ENCODE measurements around the gene TRMT112. TPM values are rescaled to one million over a fixed set of nuclear protein-coding genes. Genes with fewer than 3 reads are reported as not detected.

The TRMT112 gene
- polyA plus RNA-seq, 1 experiment, result 154 TPM

DNA sequence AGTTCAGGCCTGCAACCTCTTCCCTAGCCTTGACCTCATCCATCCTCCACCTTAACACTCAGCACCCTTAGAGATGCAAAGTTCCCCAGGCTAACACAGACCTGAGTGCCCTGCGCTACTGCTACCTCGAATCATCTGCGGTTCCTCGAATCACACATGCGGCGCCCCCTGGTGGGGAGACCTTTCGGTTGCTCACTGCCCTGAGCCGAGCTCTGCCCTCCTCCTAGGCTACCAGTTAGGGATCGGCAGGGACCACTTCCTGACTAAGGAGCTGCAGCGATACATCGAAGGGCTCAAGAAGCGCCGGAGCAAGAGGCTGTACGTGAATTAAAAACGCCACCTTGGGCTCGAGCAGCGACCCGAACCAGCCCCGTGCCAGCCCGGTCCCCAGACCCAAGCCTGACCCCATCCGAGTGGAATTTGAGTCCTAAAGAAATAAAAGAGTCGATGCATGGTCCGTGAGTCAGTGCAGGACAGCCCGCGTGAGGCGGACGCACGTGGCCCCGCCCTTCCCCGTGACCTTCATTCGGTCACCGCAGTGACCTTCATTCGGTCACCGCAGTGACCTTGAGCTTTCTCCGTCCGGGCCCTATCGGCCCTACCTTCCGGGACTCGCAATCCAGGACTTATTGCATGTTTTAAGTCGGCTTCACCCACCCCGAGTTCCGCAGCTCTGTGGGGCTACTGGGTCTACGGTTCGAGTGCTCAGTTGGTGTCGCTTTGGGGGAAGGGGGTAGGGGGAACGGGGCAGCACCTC is 12.9 kb downstream of the TRMT112 start:
- Histone ChIP-seq H3K36me3 (ENCODE audit: control insufficient read depth, insufficient read depth, low read length) (no peaks in the 10 kb centered on the region), H3K4me3 (ENCODE audit: low read depth, low read length) (peak overlapping the region; percentile 66), H3K27me3 (ENCODE audit: control insufficient read depth, insufficient read depth, low read length) (peaks cover 8% of the 10 kb centered on the region; the same call in 1 of the 2 replicates)
- DNase-seq (ENCODE audit: low read depth), result peak; percentile 23
- ChIA-PET CTCF (interaction anchor here (0.6 to 5.5 kb wide), 35 partner anchors 9 to 340 kb away, joined by 3 to 229 read pairs (median 5); partner anchors contain the start of genes BAD, FERMT3, GPR137 and KCNK4), POLR2A (interaction anchor here (0.6 kb wide), 2 partner anchors 13 to 51 kb away, joined by 3 to 5 read pairs; partner anchors contain the start of genes PRDX5 and TRMT112)
- TF ChIP-seq, protein P1, sequence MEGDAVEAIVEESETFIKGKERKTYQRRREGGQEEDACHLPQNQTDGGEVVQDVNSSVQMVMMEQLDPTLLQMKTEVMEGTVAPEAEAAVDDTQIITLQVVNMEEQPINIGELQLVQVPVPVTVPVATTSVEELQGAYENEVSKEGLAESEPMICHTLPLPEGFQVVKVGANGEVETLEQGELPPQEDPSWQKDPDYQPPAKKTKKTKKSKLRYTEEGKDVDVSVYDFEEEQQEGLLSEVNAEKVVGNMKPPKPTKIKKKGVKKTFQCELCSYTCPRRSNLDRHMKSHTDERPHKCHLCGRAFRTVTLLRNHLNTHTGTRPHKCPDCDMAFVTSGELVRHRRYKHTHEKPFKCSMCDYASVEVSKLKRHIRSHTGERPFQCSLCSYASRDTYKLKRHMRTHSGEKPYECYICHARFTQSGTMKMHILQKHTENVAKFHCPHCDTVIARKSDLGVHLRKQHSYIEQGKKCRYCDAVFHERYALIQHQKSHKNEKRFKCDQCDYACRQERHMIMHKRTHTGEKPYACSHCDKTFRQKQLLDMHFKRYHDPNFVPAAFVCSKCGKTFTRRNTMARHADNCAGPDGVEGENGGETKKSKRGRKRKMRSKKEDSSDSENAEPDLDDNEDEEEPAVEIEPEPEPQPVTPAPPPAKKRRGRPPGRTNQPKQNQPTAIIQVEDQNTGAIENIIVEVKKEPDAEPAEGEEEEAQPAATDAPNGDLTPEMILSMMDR (IDR thresholded peaks at IDR 0.05; ENCODE audit: insufficient read depth, low read depth, low read length), result peak; percentile 89

DNA sequence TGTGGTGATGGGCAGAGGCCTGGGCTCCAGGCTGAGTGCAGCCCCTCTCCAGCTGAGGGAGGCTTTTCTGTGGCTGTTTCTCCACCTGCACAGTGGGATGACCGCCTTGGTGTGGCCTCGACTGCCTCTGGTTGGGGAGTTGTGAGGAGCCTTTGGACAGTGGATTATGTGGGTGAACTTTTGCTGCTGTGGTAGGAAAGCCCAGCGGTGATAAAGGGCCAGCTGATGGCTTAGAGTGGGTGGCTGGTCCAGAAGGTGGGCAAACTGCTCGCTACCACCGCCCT is 13.4 kb downstream of the TRMT112 start:
- POLR2A ChIA-PET, result interaction anchor here (0.6 kb wide), 1 partner anchor 51 kb away, joined by 3 read pairs; no protein-coding TSS in a partner anchor
- no peak for DNase-seq (ENCODE audit: low read depth)
- Histone ChIP-seq H3K36me3 (ENCODE audit: control insufficient read depth, insufficient read depth, low read length) (no peaks in the 10 kb centered on the region), H3K27me3 (ENCODE audit: control insufficient read depth, insufficient read depth, low read length) (peaks cover 9% of the 10 kb centered on the region; the same call in 1 of the 2 replicates), H3K4me3 (ENCODE audit: low read depth, low read length) (peak overlapping the region; percentile 66)
- CTCF ChIA-PET, result interaction anchor here (0.7 to 5.5 kb wide), 25 partner anchors 11 to 340 kb away, joined by 3 to 229 read pairs (median 6); partner anchors contain the start of genes BAD, FERMT3, GPR137 and KCNK4
- TF ChIP-seq, protein P1 (IDR thresholded peaks at IDR 0.05; ENCODE audit: insufficient read depth, low read depth, low read length), result no peak

DNA sequence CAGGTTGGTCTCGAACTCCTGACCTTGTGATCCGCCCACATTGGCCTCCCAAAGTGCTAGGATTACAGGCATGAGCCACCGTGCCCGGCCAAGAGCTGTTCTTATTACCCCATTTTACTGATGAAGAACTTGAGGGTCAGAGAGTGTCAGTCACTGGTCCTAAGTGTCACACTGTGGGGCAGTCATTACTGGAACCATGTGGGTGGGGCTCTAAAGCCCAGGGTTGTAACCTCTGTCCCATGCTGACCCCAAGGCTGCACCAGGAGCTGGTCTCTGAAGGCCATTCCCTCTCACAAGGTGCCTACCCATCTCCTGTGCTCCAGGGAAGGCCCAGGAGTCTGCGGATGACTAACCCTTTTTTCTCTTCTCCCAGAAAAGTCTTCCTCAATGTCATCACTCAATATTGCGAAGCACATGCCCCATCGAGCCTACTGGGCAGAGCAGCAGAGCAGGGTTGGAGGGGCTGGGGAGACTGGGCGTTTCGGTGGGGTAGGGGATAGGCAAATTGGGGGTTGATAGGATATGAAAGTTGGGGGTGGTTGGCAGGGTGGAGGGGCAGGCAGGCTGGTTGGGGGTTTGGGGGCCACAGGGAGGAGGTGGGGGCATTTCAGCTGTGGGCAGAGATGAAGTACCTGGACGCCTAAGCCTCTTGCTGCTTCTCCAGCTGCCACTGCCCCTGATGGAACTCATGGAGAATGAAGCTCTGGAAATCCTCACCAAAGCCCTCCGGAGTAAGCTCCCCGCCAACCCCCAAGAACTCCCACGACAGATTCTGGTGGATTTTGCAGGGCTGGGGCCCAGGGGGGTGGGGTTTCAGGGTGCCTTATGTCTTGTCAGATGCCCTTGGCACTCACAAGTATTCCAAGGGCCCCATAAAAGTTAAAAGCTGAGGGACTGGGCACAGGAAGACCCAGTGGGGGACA is 14.0 kb downstream of the TRMT112 start:
- CTCF ChIA-PET, result interaction anchor here (0.8 to 5.5 kb wide), 23 partner anchors 12 to 302 kb away, joined by 3 to 229 read pairs (median 11); partner anchors contain the start of genes BAD, FERMT3, GPR137 and KCNK4
- peaks cover 9% of the 10 kb centered on the region; the same call in 1 of the 2 replicates for H3K27me3 ChIP-seq (ENCODE audit: control insufficient read depth, insufficient read depth, low read length)
- H3K4me3 ChIP-seq (ENCODE audit: low read depth, low read length), result no peak overlapping the region
- POLR2A ChIA-PET, result interaction anchor here (0.6 kb wide), 1 partner anchor 52 kb away, joined by 3 read pairs; no protein-coding TSS in a partner anchor
- no peaks in the 10 kb centered on the region for H3K36me3 ChIP-seq (ENCODE audit: control insufficient read depth, insufficient read depth, low read length)
- DNase-seq (ENCODE audit: low read depth), result no peak
- TF ChIP-seq, protein P1 (IDR thresholded peaks at IDR 0.05; ENCODE audit: insufficient read depth, low read depth, low read length), result no peak

DNA sequence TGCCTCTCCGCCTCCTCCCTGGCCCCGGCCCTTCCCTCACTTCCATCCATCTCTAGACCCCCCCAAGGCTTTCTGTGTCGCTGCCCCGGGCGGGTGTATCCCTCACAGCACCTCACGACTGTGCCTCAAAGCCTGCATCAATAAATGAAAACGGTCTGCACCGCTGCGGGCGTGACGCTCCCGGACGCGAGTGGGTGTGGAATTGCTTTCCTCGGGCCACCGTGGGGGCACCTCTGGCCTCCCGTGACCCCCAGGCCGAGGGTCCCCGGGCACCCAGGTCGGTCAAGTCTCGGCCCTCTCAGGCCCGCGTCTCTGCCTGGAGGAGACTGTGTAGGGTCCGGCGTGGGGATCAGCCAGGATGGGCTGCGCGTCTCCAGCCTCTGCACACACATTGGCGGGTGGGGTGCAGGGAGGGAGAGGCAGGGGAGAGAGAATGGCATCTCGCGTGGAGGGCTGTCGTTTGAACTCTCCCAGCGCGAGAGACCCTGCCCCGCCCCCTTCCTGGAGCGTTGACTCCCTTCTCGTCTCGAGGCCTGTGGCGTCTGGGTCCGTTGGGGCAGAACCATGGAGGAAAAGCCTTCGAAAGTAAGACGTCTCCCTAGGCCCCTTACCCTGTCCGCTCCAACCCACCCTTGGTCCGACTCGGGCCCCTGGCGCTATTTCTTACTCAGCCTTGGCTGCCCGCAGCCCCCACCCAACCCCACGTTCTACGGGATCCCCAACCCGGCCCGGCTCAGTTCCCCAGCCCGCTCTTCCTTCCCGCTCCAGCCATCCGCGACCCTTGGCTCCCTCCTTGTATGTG is 17.3 kb downstream of the TRMT112 start, which contains the start of gene CATSPERZ:
Gene CATSPERZ, plus strand, starts transcription at position 512 of the 802 bp plus-strand sequence. Its CDS starts 53 bp downstream, at position 565.
- Histone ChIP-seq H3K36me3 (ENCODE audit: control insufficient read depth, insufficient read depth, low read length) (no peaks in the 10 kb centered on the region), H3K27me3 (ENCODE audit: control insufficient read depth, insufficient read depth, low read length) (peaks cover 31% of the 10 kb centered on the region), H3K4me3 (ENCODE audit: low read depth, low read length) (no peak within 1 kb of the TSS)
- POLR2A ChIA-PET, result no interaction called here
- TF ChIP-seq, protein P1 (IDR thresholded peaks at IDR 0.05; ENCODE audit: insufficient read depth, low read depth, low read length), result no peak
- DNase-seq (ENCODE audit: low read depth), result no peak
- CTCF ChIA-PET, result interaction anchor here (0.7 to 5.4 kb wide), 25 partner anchors 7 to 712 kb away, joined by 3 to 229 read pairs (median 6); partner anchors contain the start of genes BAD, FERMT3, GPR137 and KCNK4
